T-helper 2 cell treated with Interferon-gamma antibody and Interleukin-4, amounts not matched to agents 100 ng/mL and 5 ng/mL, for 36 hours (primary cell): ENCODE measurements around the gene ADGRF1. TPM values are rescaled to one million over a fixed set of nuclear protein-coding genes. Genes with fewer than 3 reads are reported as not detected.
"Not testable (repeated sequence)": the region's sequence is repeated elsewhere in the genome, so short reads cannot be mapped to it uniquely, and the experiment has no call there.

Experiments
- intact Hi-C: fragments of 100-400 bp; cut with micrococcal nuclease; formaldehyde crosslinking; loops from one replicate; pipeline ENCODE4 v1.15.1; 2023
- total RNA-seq: library from RNA; stranded (reverse); gene quantifications from 2 replicates; pipeline ENCODE4 v1.2.3, GENCODE V29; 2022

Gene ADGRF1
- total RNA-seq, result not detected in 2 replicates

- intact Hi-C loops, result loop anchor here (10.0 kb wide), 1 partner anchor 618 kb away; no protein-coding TSS in a partner anchor
These were observed at the start of gene ADGRF1 for GRCh38 chr6:47042275-47042791. Gene ADGRF1 (minus strand): TSS chr6:47042332. CDS start chr6:47029061, 13,271 bp downstream.

GRCh38 chr6:47090881-47091280 lies 48.7 kb upstream of the ADGRF1 start:
- intact Hi-C loops, result no loop called here

GRCh38 chr6:47089473-47089872 lies 47.3 kb upstream of the ADGRF1 start:
- intact Hi-C loops, result not testable (repeated sequence)

- intact Hi-C loops, result no loop called here
These were observed 44.1 kb upstream of the ADGRF1 start for GRCh38 chr6:47086051-47086770.

- intact Hi-C loops, result no loop called here
These were observed 42.5 kb upstream of the ADGRF1 start for GRCh38 chr6:47084610-47085009.

- intact Hi-C loops, result no loop called here
These were observed 41.5 kb upstream of the ADGRF1 start for GRCh38 chr6:47083586-47084047.

GRCh38 chr6:47080083-47080596 lies 38.0 kb upstream of the ADGRF1 start:
- intact Hi-C loops, result no loop called here

- intact Hi-C loops, result no loop called here
These were observed 37.5 kb upstream of the ADGRF1 start for GRCh38 chr6:47079638-47080037.

- intact Hi-C loops, result no loop called here
These were observed 36.9 kb upstream of the ADGRF1 start for GRCh38 chr6:47078991-47079390.

GRCh38 chr6:47076422-47077344 lies 34.6 kb upstream of the ADGRF1 start:
- intact Hi-C loops, result no loop called here

- intact Hi-C loops, result no loop called here
These were observed 33.7 kb upstream of the ADGRF1 start for GRCh38 chr6:47075741-47076421.

- intact Hi-C loops, result no loop called here
These were observed 33.0 kb upstream of the ADGRF1 start for GRCh38 chr6:47075168-47075567.

- intact Hi-C loops, result no loop called here
These were observed 31.3 kb upstream of the ADGRF1 start for GRCh38 chr6:47073125-47074110.

GRCh38 chr6:47072667-47073066 lies 30.5 kb upstream of the ADGRF1 start:
- intact Hi-C loops, result no loop called here

- intact Hi-C loops, result no loop called here
These were observed 29.5 kb upstream of the ADGRF1 start for GRCh38 chr6:47071681-47072080.

GRCh38 chr6:47070461-47070860 lies 28.3 kb upstream of the ADGRF1 start:
- intact Hi-C loops, result no loop called here

GRCh38 chr6:47069156-47069555 lies 27.0 kb upstream of the ADGRF1 start:
- intact Hi-C loops, result no loop called here

- intact Hi-C loops, result no loop called here
These were observed 24.3 kb upstream of the ADGRF1 start for GRCh38 chr6:47066418-47066817.

GRCh38 chr6:47064274-47064673 lies 22.1 kb upstream of the ADGRF1 start:
- intact Hi-C loops, result no loop called here

GRCh38 chr6:47062346-47062745 lies 20.2 kb upstream of the ADGRF1 start:
- intact Hi-C loops, result no loop called here
